Measurements from ENCODE around the gene DSCAM.

Gene DSCAM

GRCh38 chr21:40140675-40141074, 706.3 kb downstream of the DSCAM start:
- no peaks in the 10 kb centered on the region for H3K79me2 ChIP-seq (ENCODE audit: insufficient read depth, low read length)
- H2AFZ ChIP-seq (ENCODE audit: low read depth, low read length, severe bottlenecking): no peak overlapping the region
- no peaks in the 10 kb centered on the region for H3K27me3 ChIP-seq (ENCODE audit: low read length)
- H3K9me3 ChIP-seq (ENCODE audit: insufficient read depth, low read length): no peaks in the 10 kb centered on the region
- TF ChIP-seq CTCF (IDR thresholded peaks at IDR 0.05; ENCODE audit: insufficient read depth, low read length, poor library complexity, severe bottlenecking): no peak
- no peak for TF ChIP-seq EZH2phosphoT487 (conservative IDR thresholded peaks at IDR 0.05; ENCODE audit: low read length)
- no peak overlapping the region for H3K9ac ChIP-seq (ENCODE audit: low read length)
- no peaks in the 10 kb centered on the region for H4K20me1 ChIP-seq (ENCODE audit: low read depth, low read length)
- H3K9me2 ChIP-seq (replicated peaks; ENCODE audit: insufficient read depth, low read length): no peaks in the 10 kb centered on the region
- H3F3A ChIP-seq (ENCODE audit: insufficient read depth): no peaks in the 10 kb centered on the region
- H3K4me3 ChIP-seq (ENCODE audit: insufficient read depth, low read length, poor library complexity, severe bottlenecking): no peak overlapping the region
- H3K27ac ChIP-seq (ENCODE audit: low read depth, low read length): no peak overlapping the region
- H3K4me2 ChIP-seq (ENCODE audit: low read depth, low read length, poor library complexity, severe bottlenecking): no peak overlapping the region
- H3K36me3 ChIP-seq (ENCODE audit: low read length): no peaks in the 10 kb centered on the region

GRCh38 chr21:40139636-40140035, 707.3 kb downstream of the DSCAM start:
- Histone ChIP-seq H3K27ac (ENCODE audit: low read depth, low read length) (no peak overlapping the region), H3K9me2 (replicated peaks; ENCODE audit: insufficient read depth, low read length) (no peaks in the 10 kb centered on the region), H3K4me2 (ENCODE audit: low read depth, low read length, poor library complexity, severe bottlenecking) (no peak overlapping the region), H3K79me2 (ENCODE audit: insufficient read depth, low read length) (no peaks in the 10 kb centered on the region), H3K36me3 (ENCODE audit: low read length) (no peaks in the 10 kb centered on the region), H3K9ac (ENCODE audit: low read length) (no peak overlapping the region), H3K4me3 (ENCODE audit: insufficient read depth, low read length, poor library complexity, severe bottlenecking) (no peak overlapping the region), H3K9me3 (ENCODE audit: insufficient read depth, low read length) (no peaks in the 10 kb centered on the region), H4K20me1 (ENCODE audit: low read depth, low read length) (no peaks in the 10 kb centered on the region), H2AFZ (ENCODE audit: low read depth, low read length, severe bottlenecking) (no peak overlapping the region), H3F3A (ENCODE audit: insufficient read depth) (no peaks in the 10 kb centered on the region), H3K27me3 (ENCODE audit: low read length) (no peaks in the 10 kb centered on the region)
- no peak for TF ChIP-seq EZH2phosphoT487 (conservative IDR thresholded peaks at IDR 0.05; ENCODE audit: low read length)
- TF ChIP-seq CTCF (IDR thresholded peaks at IDR 0.05; ENCODE audit: insufficient read depth, low read length, poor library complexity, severe bottlenecking): no peak

- Histone ChIP-seq H3K4me2 (ENCODE audit: low read depth, low read length, poor library complexity, severe bottlenecking) (no peak overlapping the region), H3K79me2 (ENCODE audit: insufficient read depth, low read length) (no peaks in the 10 kb centered on the region), H3F3A (ENCODE audit: insufficient read depth) (no peaks in the 10 kb centered on the region), H3K27ac (ENCODE audit: low read depth, low read length) (no peak overlapping the region), H3K4me3 (ENCODE audit: insufficient read depth, low read length, poor library complexity, severe bottlenecking) (no peak overlapping the region), H3K36me3 (ENCODE audit: low read length) (no peaks in the 10 kb centered on the region), H3K9me2 (replicated peaks; ENCODE audit: insufficient read depth, low read length) (no peaks in the 10 kb centered on the region), H3K27me3 (ENCODE audit: low read length) (no peaks in the 10 kb centered on the region), H2AFZ (ENCODE audit: low read depth, low read length, severe bottlenecking) (no peak overlapping the region), H4K20me1 (ENCODE audit: low read depth, low read length) (no peaks in the 10 kb centered on the region), H3K9me3 (ENCODE audit: insufficient read depth, low read length) (no peaks in the 10 kb centered on the region), H3K9ac (ENCODE audit: low read length) (no peak overlapping the region)
- TF ChIP-seq CTCF (IDR thresholded peaks at IDR 0.05; ENCODE audit: insufficient read depth, low read length, poor library complexity, severe bottlenecking) (no peak), EZH2phosphoT487 (conservative IDR thresholded peaks at IDR 0.05; ENCODE audit: low read length) (no peak)
Measured at GRCh38 chr21:40136571-40136970, 710.4 kb downstream of the DSCAM start.

Data from SU-DHL-6 (cell line).